GM18511 (cell line): ENCODE data around the gene NBEAL1.
"Not testable (repeated sequence)": the region's sequence is repeated elsewhere in the genome, so short reads cannot be mapped to it uniquely, and the experiment has no call there.

ENCODE experiments used
- ATAC-seq: cut with Tn5 transposase; IDR thresholded peaks from one replicate; pipeline ENCODE4 v1.9.1; 2021; ENCODE audit warnings: mild to moderate bottlenecking, moderate library complexity; ENCODE audit not compliant: unreplicated experiment

NBEAL1 gene

GRCh38 chr2:203105996-203106395 lies 91.3 kb downstream of the NBEAL1 start:
- no peak for ATAC-seq

- ATAC-seq: not testable (repeated sequence)
Measured at GRCh38 chr2:203110496-203110895, 95.8 kb downstream of the NBEAL1 start.

DNA sequence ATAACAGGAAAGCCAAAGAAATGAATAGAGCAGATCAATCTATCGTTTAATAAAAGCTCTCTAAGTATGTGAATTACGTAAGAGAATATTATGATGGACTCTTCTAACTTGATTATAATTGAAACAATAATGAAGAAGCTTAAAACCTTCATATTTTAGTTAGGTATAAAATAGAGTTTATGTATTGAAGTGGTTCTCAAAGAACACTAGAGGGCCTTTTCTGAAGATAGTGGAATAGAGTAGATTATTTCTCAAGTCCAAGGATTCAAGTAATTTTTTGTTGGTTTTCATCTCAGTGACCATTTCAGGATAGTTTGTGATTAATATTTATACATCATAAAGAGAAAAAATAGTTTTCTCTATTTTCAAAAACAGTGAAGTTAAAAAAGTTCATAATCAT lies 97.7 kb downstream of the NBEAL1 start:
- no peak for ATAC-seq

DNA sequence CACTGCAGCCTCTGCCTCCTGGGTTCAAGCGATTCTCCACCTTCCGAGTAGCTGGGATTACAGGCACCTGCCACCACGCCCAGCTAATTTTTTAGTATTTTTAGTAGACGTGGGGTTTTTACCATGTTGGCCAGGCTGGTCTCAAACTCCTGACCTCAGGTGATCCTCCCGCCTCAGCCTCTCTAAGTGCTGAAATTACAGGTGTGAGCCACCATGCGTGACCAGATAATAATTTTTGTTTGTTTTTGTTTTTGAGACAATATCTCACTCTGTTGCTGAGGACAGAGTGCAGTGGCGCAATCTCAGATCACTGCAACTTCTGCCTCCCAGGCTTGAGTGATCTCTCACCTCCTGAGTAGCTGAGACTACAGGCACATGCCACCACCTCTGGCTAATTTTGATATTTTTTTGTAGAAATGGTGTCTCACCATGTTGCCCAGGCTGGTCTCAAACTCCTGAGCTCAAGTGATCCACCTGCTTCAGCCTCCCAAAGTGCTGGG lies 100.6 kb downstream of the NBEAL1 start:
- not testable (repeated sequence) for ATAC-seq

DNA sequence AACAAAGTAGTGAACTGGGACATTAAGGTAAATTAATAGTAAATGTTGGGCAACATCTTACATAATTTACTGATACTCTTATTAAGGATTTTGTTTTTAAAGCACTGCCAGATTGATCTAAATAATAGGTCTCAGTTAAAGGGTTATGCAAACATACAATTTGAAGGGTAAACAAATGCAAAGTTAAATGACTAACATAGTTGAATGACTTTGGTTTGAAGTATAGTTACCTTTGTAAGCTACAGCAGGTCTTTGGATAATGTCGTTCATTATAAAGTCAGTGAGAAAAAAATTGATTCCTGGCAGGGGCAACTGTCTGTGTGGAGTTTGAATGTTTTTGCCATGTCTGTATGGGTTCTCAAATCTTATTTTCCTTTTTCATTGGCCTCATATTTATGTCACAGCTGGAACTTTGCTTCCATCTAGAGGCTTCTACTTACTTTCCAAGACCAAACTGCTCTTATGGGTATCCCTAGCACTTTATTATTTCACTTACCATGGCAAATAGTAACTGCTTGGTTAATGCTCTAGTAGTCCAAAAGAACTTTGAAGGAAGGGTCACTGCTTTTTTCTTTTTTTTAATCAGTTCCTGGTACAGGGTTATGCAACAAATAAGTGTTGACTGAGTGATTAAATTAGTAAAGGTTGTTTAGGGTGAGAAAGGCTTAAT lies 107.8 kb downstream of the NBEAL1 start:
- ATAC-seq: no peak

DNA sequence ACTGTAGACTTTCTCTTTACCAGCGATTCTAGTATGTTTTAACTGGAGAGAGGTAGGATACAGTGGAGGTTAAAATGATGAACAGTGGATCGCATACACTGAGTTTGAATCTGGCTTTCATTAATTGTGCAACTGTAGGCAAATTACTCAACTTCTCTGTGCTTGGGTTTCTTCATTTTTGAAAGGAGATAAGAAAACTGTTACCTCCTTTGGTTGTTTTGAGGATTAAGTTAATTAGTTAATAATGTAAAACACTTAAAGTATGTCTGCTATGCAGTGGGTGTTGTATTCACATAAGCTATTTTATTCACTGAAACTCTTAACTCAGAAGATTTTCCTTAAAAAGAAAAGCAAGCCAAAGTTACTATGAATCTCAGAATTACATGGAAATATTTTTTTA lies 112.3 kb downstream of the NBEAL1 start:
- ATAC-seq: no peak

GRCh38 chr2:203135105-203135504 lies 120.4 kb downstream of the NBEAL1 start:
- no peak for ATAC-seq

- no peak for ATAC-seq
Measured at GRCh38 chr2:203143391-203143790, 128.7 kb downstream of the NBEAL1 start.

- ATAC-seq: no peak
Measured at GRCh38 chr2:203149194-203149593, 134.5 kb downstream of the NBEAL1 start.

DNA sequence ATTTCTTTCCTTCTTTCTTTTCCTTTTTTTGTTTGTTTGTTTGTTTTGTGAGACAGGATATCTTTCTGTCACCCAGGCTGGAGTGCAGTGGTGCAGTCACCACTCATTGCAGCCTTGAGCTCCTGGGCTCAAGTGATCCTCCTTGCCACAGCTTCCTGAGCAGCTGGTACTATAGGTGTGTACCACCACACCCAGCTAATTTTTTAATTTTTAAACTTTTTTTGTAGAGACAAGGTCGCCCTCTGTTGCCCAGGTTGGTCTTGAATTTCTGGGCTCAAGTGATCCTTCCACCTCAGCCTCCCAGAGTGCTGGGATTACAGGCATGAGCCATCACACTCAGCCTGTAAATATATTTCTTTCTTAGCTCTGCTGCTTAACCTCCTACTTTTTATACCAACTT lies 140.7 kb downstream of the NBEAL1 start:
- no peak for ATAC-seq

DNA sequence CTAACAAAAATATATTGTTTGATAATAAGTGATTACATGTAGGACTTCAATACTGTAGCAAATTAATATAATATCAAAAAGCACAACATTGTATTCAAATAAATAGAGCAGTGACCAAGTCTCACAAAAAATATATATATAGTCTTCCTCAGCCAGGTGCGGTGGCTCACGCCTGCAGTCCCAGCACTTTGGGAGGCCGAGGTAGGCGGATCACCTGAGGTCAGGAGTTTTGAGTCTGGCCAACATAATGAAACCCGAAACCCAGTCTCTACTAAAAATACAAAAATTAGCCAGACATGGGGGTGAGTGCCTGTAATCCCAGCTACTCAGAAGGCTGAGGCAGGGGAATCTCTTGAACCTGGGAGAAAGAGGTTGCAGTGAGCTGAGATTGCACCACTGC lies 148.0 kb downstream of the NBEAL1 start:
- ATAC-seq: not testable (repeated sequence)

DNA sequence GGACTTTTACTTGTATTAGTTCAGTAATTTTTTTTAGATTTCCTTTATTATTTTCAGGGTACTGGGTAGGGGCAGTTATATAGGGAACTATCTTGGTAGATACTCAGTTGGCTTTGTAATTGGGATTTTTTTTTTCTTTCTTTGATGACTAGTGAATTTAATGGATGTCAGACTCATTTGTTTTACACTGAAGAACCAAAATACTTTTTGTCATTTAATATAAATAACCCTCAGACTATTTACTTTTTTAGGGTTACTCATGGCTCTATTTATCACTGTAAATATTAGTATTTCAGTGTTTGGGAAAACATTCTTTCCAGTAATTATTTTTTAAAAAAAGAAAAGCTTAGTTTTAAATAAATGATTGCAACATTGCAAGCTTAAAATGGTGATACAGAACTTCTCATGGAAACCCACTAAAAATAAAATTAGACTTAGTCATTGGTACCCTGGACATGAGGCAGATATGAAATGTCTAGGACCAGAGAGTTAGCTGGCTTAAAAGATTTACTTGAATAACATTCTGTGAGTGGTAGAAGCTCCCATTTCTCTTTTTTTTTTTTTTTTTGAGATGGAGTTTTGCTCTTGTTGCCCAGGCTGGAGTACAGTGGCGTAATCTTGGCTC lies 149.7 kb downstream of the NBEAL1 start:
- no peak for ATAC-seq

- no peak for ATAC-seq
Measured at GRCh38 chr2:203167751-203168150, 153.1 kb downstream of the NBEAL1 start.

- ATAC-seq: no peak
Measured at GRCh38 chr2:203170502-203170901, 155.8 kb downstream of the NBEAL1 start.

GRCh38 chr2:203175371-203175770 lies 160.7 kb downstream of the NBEAL1 start:
- no peak for ATAC-seq

- ATAC-seq: no peak
Measured at GRCh38 chr2:203177361-203177760, 162.7 kb downstream of the NBEAL1 start.

DNA sequence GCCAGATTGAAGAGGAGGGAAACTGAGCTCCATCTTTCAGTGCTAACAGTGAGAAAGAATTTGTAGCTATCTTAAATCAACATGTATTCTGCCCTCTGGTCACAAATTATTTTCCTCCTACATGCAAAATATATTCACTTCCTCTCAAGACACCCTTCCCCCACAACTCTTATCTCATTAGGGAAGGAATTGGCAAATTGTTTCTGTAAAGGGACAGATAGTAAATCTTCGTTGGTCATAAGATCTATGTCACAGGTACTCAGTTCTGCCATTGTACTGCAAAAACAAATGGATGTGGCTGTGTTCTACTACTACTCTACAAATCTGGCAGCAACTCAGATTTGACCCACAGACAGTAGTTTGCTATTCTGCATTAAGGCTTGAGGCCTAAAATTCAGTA lies 171.2 kb downstream of the NBEAL1 start:
- no peak for ATAC-seq

GRCh38 chr2:203190547-203190946 lies 175.9 kb downstream of the NBEAL1 start:
- not testable (repeated sequence) for ATAC-seq

- ATAC-seq: not testable (repeated sequence)
Measured at GRCh38 chr2:203191026-203191425, 176.4 kb downstream of the NBEAL1 start.

DNA sequence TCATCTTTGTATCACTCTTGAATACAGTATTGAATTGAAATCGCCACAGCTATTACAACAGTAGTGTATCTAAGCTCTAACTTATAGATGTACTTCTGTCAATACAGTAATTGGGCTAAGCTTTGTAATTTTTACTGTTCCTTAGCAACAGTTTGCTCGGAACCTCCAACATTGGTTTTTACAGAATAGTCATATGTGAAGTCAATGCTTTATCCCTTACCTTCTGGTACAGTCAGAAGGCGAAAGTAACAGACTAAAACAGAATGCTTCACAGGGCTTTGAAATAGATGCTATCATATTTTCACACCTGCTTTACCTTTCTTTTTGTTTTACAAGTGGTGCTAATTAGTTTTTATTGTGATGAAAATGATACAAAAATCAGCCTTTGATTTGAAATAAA lies 177.3 kb downstream of the NBEAL1 start:
- no peak for ATAC-seq

- no peak for ATAC-seq
Measured at GRCh38 chr2:203195331-203196036, 180.8 kb downstream of the NBEAL1 start.

DNA sequence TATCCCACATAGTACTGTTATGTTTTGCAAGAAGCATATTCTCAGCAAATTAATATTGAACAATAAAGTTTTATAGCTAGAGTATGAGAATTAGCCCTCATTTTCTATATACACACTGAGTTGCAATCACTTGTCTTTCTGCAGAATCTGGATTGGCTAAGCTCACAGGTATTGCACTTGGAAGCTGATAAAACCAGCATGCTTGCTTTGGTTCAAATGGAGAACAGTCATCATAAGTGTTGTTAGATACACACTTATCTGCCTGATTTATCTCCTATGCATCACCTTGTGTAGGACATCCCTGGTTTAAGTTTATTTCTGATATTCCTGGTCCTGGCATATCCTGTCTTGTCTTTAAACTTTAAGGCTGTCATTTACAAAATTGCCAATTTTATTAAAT lies 186.2 kb downstream of the NBEAL1 start:
- no peak for ATAC-seq
